HepG2 (cell line): ENCODE data around the gene SLC13A3. TPM values are rescaled to one million over a fixed set of nuclear protein-coding genes. Genes with fewer than 3 reads are reported as not detected.

Experiments used
- ATAC-seq: fragments of 200-7000 bp; cut with Tn5 transposase; 3 replicates; pipeline ENCODE4 v1.9.1; 2020; ENCODE audit warnings: mild to moderate bottlenecking, moderate library complexity
- BruUV-seq: library from RNA; stranded (reverse); fragments of 400-500 nt; replicated peaks from 2 replicates; lab custom pipeline; 2021; lab: Mats Ljungman, UMichigan
- CTCF ChIA-PET: fragments of 300-600 bp; formaldehyde crosslinking; extraction: SDS; loops from one replicate; lab custom pipeline; 2021; ENCODE audit warnings: low total read pairs, inconsistent platforms, low intra/inter-chr PET ratio; lab: Yijun Ruan, JAX
- POLR2A ChIA-PET: fragments of 350-600 bp; sonication (Branson Sonifier 250); formaldehyde crosslinking; loops from one replicate; lab custom pipeline; 2020; ENCODE audit warnings: antibody characterized with exemption, inconsistent platforms; lab: Yijun Ruan, JAX
- DNase-seq: peaks from one replicate; pipeline ENCODE4 v3.0.0-alpha.2; 2015; ENCODE audit warnings: low spot score
- FAIRE-seq: peaks from 3 replicates; lab custom pipeline; 2011; peaks lifted over from hg19 to GRCh38; lab: Jason Lieb, UNC
- H2AFZ ChIP-seq: one replicate; pipeline ENCODE4 v1.6.1; 2011; ENCODE audit warnings: low read length, inconsistent platforms
- H3K27ac ChIP-seq: fragments of 300-600 bp; 3 replicates; pipeline ENCODE4 v1.8.0; 2011; ENCODE audit warnings: mixed run types, mild to moderate bottlenecking, mixed read lengths, low read length, inconsistent platforms; ENCODE audit not compliant: insufficient read depth; ENCODE audit errors: extremely low read length
- H3K27me3 ChIP-seq, 2 experiments: fragments of 200-600 bp in 1 of 2; 2 replicates in 1 of 2; 3 replicates in 1 of 2; pipeline versions ENCODE4 v1.6.0 to v1.8.0; 2011; ENCODE audit warnings: low read length in 2 of 2, mild to moderate bottlenecking in 2 of 2, moderate library complexity in 2 of 2, inconsistent platforms in 1 of 2; ENCODE audit not compliant: insufficient read depth in 2 of 2, control insufficient read depth in 1 of 2
- H3K36me3 ChIP-seq, 2 experiments: fragments of 200-600 bp in 1 of 2; replicated peaks in 1 of 2; 2 replicates in 1 of 2; 3 replicates in 1 of 2; pipeline versions ENCODE4 v1.5.1 to v1.8.0; 2011; ENCODE audit warnings: low read length in 2 of 2, inconsistent platforms in 1 of 2; ENCODE audit not compliant: insufficient read depth in 2 of 2, control insufficient read depth in 1 of 2
- H3K4me1 ChIP-seq: 2 replicates; pipeline ENCODE4 v1.5.1; 2012; ENCODE audit warnings: low read length, inconsistent platforms; ENCODE audit not compliant: insufficient read depth
- H3K4me2 ChIP-seq: 2 replicates; pipeline ENCODE4 v1.6.0; 2011; ENCODE audit warnings: low read depth, low read length, inconsistent platforms
- H3K4me3 ChIP-seq, 3 experiments: fragments of 200-600 bp in 1 of 3; sonication (generic), shearing (Covaris generic) in 1 of 3; replicated peaks in 1 of 3; 2 replicates each; pipeline ENCODE4 v1.5.1; 2011 to 2016; ENCODE audit warnings: low read length in 3 of 3, inconsistent platforms in 2 of 3, low read depth in 2 of 3, mild to moderate bottlenecking in 2 of 3, control low read depth in 1 of 3, mixed read lengths in 1 of 3; ENCODE audit not compliant: insufficient read depth in 1 of 3
- H3K79me2 ChIP-seq: one replicate; pipeline ENCODE4 v1.6.1; 2011; ENCODE audit warnings: low read length, inconsistent platforms; ENCODE audit not compliant: insufficient read depth
- H3K9ac ChIP-seq: 2 replicates; pipeline ENCODE4 v1.6.0; 2011; ENCODE audit warnings: mild to moderate bottlenecking, low read depth, low read length, inconsistent platforms; ENCODE audit not compliant: insufficient read depth
- H3K9me3 ChIP-seq: 2 replicates; pipeline ENCODE4 v1.5.1; 2012; ENCODE audit warnings: mild to moderate bottlenecking, low read length
- H4K20me1 ChIP-seq: 2 replicates; pipeline ENCODE4 v1.6.0; 2011; ENCODE audit warnings: inconsistent platforms, mild to moderate bottlenecking, low read length, moderate library complexity; ENCODE audit not compliant: insufficient read depth
- BORCS8-MEF2B ChIP-seq: sonication (generic); formaldehyde crosslinking; IDR thresholded peaks from 2 replicates; pipeline ENCODE4 v1.8.0; 2022; ENCODE audit warnings: mild to moderate bottlenecking, missing genetic modification reagents
- E2F1 ChIP-seq: sonication (generic); formaldehyde crosslinking; IDR thresholded peaks from 2 replicates; pipeline ENCODE4 v1.5.0; 2020; ENCODE audit warnings: missing genetic modification reagents
- GFI1 ChIP-seq: sonication (generic); formaldehyde crosslinking; IDR thresholded peaks from 2 replicates; pipeline ENCODE4 v1.5.0; 2020; ENCODE audit warnings: missing genetic modification reagents, mild to moderate bottlenecking, borderline replicate concordance
- HNRNPLL ChIP-seq: fragments of 200-400 bp; formaldehyde crosslinking; IDR thresholded peaks from 2 replicates; pipeline ENCODE4 v1.6.1; 2017; ENCODE audit warnings: mild to moderate bottlenecking, low read depth, low read length; ENCODE audit not compliant: poor library complexity, severe bottlenecking
- KDM1A ChIP-seq: IDR thresholded peaks from 2 replicates; pipeline ENCODE4 v1.6.1; 2016; ENCODE audit warnings: missing compliant biosample characterization
- MAZ ChIP-seq, 2 experiments: sonication (generic) in 1 of 2; formaldehyde crosslinking in 1 of 2; IDR thresholded peaks; 2 replicates each; pipeline versions ENCODE4 v1.5.0 to v1.6.1; 2012 to 2020; ENCODE audit warnings: low read depth in 2 of 2, mild to moderate bottlenecking in 2 of 2, borderline replicate concordance in 1 of 2, improper control_type of control experiment in 1 of 2, low read length in 1 of 2, missing genetic modification reagents in 1 of 2, moderate library complexity in 1 of 2
- PHF8 ChIP-seq: sonication (generic); formaldehyde crosslinking; IDR thresholded peaks from 2 replicates; pipeline ENCODE4 v1.5.0; 2020; ENCODE audit warnings: missing genetic modification reagents
- TIGD3 ChIP-seq: sonication (generic); formaldehyde crosslinking; IDR thresholded peaks from 2 replicates; pipeline ENCODE4 v1.5.1; 2020; ENCODE audit warnings: mild to moderate bottlenecking, missing genetic modification reagents, borderline replicate concordance
- ZNF333 ChIP-seq: sonication (generic); formaldehyde crosslinking; IDR thresholded peaks from 2 replicates; pipeline ENCODE4 v1.4.0; 2020; ENCODE audit warnings: mild to moderate bottlenecking, missing genetic modification reagents, borderline replicate concordance
- ZNF382 ChIP-seq: sonication (generic); formaldehyde crosslinking; IDR thresholded peaks from 2 replicates; pipeline ENCODE4 v1.5.0; 2020; ENCODE audit warnings: missing genetic modification reagents, mild to moderate bottlenecking, borderline replicate concordance
- ZNF567 ChIP-seq: sonication (generic); formaldehyde crosslinking; IDR thresholded peaks from 2 replicates; pipeline ENCODE4 v1.8.1; 2023; ENCODE audit warnings: mild to moderate bottlenecking, missing genetic modification reagents, borderline replicate concordance
- ZNF678 ChIP-seq: sonication (generic); formaldehyde crosslinking; IDR thresholded peaks from 2 replicates; pipeline ENCODE4 v1.4.0; 2020; ENCODE audit warnings: mild to moderate bottlenecking, missing genetic modification reagents
- ZNF83 ChIP-seq: sonication (generic); formaldehyde crosslinking; IDR thresholded peaks from 2 replicates; pipeline ENCODE4 v1.4.0; 2020; ENCODE audit warnings: missing genetic modification reagents, mild to moderate bottlenecking, borderline replicate concordance
- WGBS: methylation state at CpG from one replicate; pipeline ENCODE4 v1.1.6; 2017; ENCODE audit warnings: low lambda C conversion rate; 5-methylcytosine and 5-hydroxymethylcytosine counted together
- in situ Hi-C: cut with HindIII; loops from 2 replicates; pipeline ENCODE4 v1.10.0; 2017; ENCODE audit warnings: low pct_unique_long_range_greater_than_20kb; ENCODE audit not compliant: extremely low pct_ligation_motif_present
- intact Hi-C: fragments of 100-400 bp; cut with micrococcal nuclease; formaldehyde crosslinking; loops from one replicate; pipeline ENCODE4 v1.10.0; 2022; ENCODE audit not compliant: unreplicated experiment
- polyA plus RNA-seq, 8 experiments: library from polyadenylated mRNA; depleted of rRNA in 3 of 8; stranded (reverse) in 7 of 8; unstranded in 1 of 8; fragments of >200 nt; fragmentation: Illumina TruSeq in 4 of 8; extraction: Trizol in 4 of 8; gene quantifications; 2 replicates each; pipeline versions ENCODE4 v1.2.1 to v1.2.3, GENCODE V29; 2011 to 2016; ENCODE audit warnings: low read depth in 4 of 8, missing spikeins in 1 of 8, mixed read lengths in 1 of 8; ENCODE audit not compliant: insufficient read depth in 1 of 8
- total RNA-seq, 5 experiments: library from RNA; depleted of rRNA; stranded (reverse); fragments of >200 nt; fragmentation: Illumina TruSeq; extraction: Trizol; gene quantifications; 2 replicates each; pipeline ENCODE4 v1.2.3, GENCODE V29; 2016; ENCODE audit warnings: low read depth in 1 of 5
- TF ChIP-seq, protein P1 (sequence below): sonication (generic); formaldehyde crosslinking; IDR thresholded peaks from 2 replicates; pipeline ENCODE4 v1.4.0; 2020; ENCODE audit warnings: missing genetic modification reagents
- TF ChIP-seq, protein P2 (sequence below): sonication (generic); formaldehyde crosslinking; IDR thresholded peaks from 2 replicates; pipeline ENCODE4 v1.4.0; 2020; ENCODE audit warnings: mild to moderate bottlenecking, missing genetic modification reagents

SLC13A3 gene
- total and polyA plus RNA-seq, 2 of the 13 experiments (the other 11 are each of a cell fraction or from before 2014, with no cell fraction given), result 66.5 to 76.0 TPM

- Histone ChIP-seq H3K4me2 (peak overlapping the region; percentile 77), H4K20me1 (no peaks in the 10 kb centered on the region), H3K27me3 (no peaks in the 10 kb centered on the region), H3K79me2 (no peaks in the 10 kb centered on the region), H3K9ac (peak overlapping the region; percentile 18), H3K9me3 (no peaks in the 10 kb centered on the region), H3K27ac (peak overlapping the region; percentile 55), H3K4me1 (peaks cover 72% of the 10 kb centered on the region), H3K36me3 (no peaks in the 10 kb centered on the region; a peak in 1 of 5 replicates), H2AFZ (peak overlapping the region; percentile 43), H3K4me3 (peak overlapping the region; percentile 24 to 58 (median 29); a peak in 5 of 6 replicates)
- intact Hi-C loops, result loop anchor here (1.0 to 2.0 kb wide), 2 partner anchors 44 to 119 kb away; no protein-coding TSS in a partner anchor
- no TSS peak for BruUV-seq
- ATAC-seq, result peak; percentile 74
- ChIA-PET POLR2A (interaction anchor here (0.9 to 1.5 kb wide), 5 partner anchors 45 to 146 kb away, joined by 3 to 4 read pairs (median 3); partner anchors contain the start of gene TP53RK), CTCF (interaction anchor here (0.6 to 1.4 kb wide), 5 partner anchors 31 to 137 kb away, joined by 3 to 13 read pairs (median 5); no protein-coding TSS in a partner anchor)
- DNase-seq, result peak; percentile 87
- 29% methylated on average over 19 of the region's 19 CpGs for WGBS
- FAIRE-seq, result peak; percentile 87
- in situ Hi-C loops, result loop anchor here (5.0 kb wide), 1 partner anchor 120 kb away; no protein-coding TSS in a partner anchor
- TF ChIP-seq E2F1 (CRISPR knock-in tag) (no peak), ZNF567 (CRISPR knock-in tag) (no peak; the same call in 1 of the 2 replicates), HNRNPLL (no peak), ZNF83 (CRISPR knock-in tag) (no peak), ZNF333 (CRISPR knock-in tag) (no peak; the same call in 1 of the 2 replicates), ZNF382 (no peak), PHF8 (CRISPR knock-in tag) (peak; percentile 49), ZNF678 (CRISPR knock-in tag) (no peak), KDM1A (CRISPR knock-in tag) (no peak), BORCS8-MEF2B (CRISPR knock-in tag) (peak; percentile 86; the same call in 1 of the 2 replicates), MAZ (IDR thresholded peaks at IDR 0.05; ENCODE audit: borderline replicate concordance, low read depth, low read length) (no peak), MAZ (CRISPR knock-in tag; IDR thresholded peaks at IDR 0.05; ENCODE audit: low read depth) (no peak), TIGD3 (CRISPR knock-in tag) (no peak), GFI1 (CRISPR knock-in tag) (0 out of 2 replicates have a peak, but pooled peaks have one; percentile 47)
- TF ChIP-seq, protein P1, sequence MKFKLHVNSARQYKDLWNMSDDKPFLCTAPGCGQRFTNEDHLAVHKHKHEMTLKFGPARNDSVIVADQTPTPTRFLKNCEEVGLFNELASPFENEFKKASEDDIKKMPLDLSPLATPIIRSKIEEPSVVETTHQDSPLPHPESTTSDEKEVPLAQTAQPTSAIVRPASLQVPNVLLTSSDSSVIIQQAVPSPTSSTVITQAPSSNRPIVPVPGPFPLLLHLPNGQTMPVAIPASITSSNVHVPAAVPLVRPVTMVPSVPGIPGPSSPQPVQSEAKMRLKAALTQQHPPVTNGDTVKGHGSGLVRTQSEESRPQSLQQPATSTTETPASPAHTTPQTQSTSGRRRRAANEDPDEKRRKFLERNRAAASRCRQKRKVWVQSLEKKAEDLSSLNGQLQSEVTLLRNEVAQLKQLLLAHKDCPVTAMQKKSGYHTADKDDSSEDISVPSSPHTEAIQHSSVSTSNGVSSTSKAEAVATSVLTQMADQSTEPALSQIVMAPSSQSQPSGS (CRISPR knock-in tag), result no peak
- TF ChIP-seq, protein P2, sequence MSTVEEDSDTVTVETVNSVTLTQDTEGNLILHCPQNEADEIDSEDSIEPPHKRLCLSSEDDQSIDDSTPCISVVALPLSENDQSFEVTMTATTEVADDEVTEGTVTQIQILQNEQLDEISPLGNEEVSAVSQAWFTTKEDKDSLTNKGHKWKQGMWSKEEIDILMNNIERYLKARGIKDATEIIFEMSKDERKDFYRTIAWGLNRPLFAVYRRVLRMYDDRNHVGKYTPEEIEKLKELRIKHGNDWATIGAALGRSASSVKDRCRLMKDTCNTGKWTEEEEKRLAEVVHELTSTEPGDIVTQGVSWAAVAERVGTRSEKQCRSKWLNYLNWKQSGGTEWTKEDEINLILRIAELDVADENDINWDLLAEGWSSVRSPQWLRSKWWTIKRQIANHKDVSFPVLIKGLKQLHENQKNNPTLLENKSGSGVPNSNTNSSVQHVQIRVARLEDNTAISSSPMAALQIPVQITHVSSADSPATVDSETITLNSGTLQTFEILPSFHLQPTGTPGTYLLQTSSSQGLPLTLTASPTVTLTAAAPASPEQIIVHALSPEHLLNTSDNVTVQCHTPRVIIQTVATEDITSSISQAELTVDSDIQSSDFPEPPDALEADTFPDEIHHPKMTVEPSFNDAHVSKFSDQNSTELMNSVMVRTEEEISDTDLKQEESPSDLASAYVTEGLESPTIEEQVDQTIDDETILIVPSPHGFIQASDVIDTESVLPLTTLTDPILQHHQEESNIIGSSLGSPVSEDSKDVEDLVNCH (CRISPR knock-in tag), result no peak
Observed at GRCh38 chr20:46562373-46563169, 88.7 kb downstream of the SLC13A3 start.
